Skin epidermis (tissue), 12 donors: ENCODE measurements around the gene TCFL5.

Experiments
- H3K27ac ChIP-seq, 21 experiments: fragments of 200-600 bp; sonication (generic) in 11 of 21; one replicate each; pipeline ENCODE4 v1.5.0; 2020; ENCODE audit warnings: mild to moderate bottlenecking in 3 of 21, inconsistent platforms in 2 of 21, moderate library complexity in 2 of 21
- H3K4me3 ChIP-seq, 7 experiments: fragments of 200-600 bp; sonication (generic) in 2 of 7; one replicate each; pipeline ENCODE4 v1.5.0; 2020; ENCODE audit warnings: inconsistent platforms in 2 of 7, mild to moderate bottlenecking in 2 of 7, moderate library complexity in 1 of 7

Gene TCFL5

DNA sequence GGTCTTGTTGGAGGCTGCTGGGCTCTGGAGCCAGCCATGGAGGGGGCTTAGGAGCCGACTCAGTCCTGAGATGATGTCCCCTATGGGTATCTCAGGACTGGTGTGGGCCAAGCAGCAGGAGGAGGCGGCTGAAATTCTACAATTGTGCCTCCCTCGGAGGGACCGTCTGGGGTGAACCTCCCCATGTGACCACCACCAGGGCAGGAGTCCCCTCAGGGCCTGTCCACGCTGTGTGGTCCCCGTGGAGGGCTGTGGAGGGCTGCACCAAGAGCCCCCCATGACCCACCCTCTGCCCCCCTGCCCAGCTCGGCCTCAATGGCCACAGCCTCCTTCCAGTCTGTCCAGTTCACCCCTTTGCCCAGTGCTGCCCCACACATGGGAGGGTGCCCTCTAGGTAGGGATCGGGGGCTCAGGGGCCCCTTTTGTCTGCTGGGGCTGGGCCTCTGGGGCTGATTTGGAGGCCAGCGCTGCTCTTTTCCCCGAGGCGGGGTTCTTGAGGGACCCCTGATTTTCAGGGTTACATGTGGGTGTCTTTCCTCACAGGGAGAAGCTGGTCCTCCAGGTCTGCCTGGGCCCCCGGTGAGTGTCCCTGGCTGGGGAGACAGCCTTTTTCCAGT is 43.5 kb downstream of the TCFL5 start:
- H3K27ac ChIP-seq, result no peak overlapping the region
- H3K4me3 ChIP-seq, result no peak overlapping the region

DNA sequence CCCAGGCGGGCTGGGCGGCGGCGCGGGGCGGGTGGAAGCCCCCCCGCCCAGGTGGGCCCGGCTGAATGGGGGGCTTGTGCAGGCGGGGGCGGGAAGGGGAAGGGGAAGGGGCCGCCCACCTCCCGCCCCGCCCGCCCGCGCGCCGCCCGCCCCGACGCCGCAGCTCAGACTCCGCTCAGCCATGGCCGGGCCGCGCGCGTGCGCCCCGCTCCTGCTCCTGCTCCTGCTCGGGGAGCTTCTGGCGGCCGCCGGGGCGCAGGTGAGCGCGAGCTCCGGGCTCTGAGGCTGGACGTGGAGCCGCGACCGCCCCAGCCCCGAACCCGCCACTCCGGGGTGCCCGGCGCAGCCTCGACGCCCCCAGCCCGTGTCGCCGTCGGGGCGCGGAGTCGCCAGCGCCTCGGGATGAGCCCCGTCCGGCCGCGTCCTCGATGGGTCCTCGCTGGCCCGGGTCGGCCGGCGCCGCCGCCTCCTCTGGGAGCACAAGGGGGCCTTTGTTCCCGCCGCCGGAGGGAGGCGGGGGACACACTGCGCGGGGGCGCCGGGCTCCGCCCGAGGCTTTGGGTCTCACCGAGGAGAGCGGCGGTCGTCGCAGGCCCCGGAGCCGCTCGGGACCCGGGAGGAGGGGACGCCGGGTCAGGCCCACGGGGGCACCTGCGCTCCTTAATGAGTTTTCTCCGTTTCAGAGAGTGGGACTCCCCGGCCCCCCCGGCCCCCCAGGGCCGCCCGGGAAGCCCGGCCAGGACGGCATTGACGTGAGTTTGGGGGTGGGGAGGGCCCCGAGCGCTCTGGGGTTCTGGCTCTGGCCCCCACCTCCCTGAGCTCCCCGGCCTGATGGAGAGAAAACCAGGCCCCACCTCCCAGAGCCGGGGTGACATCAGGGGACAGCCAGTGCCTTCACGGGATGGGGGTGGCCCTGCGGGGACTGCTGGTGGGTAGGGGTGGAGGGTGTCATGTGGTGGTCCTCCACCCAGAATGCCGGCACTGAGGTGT is 44.4 kb downstream of the TCFL5 start, which contains the start of gene COL9A3:
TSS of gene COL9A3 (plus strand) at position 167 of the 990 bp plus-strand sequence. CDS start at position 182, 15 bp downstream.
- Histone ChIP-seq H3K4me3 (peak within 1 kb of the TSS in 2 of 7 experiments; percentile 23 to 34), H3K27ac (peak within 1 kb of the TSS in 1 of 21 experiments; percentile 13)

DNA sequence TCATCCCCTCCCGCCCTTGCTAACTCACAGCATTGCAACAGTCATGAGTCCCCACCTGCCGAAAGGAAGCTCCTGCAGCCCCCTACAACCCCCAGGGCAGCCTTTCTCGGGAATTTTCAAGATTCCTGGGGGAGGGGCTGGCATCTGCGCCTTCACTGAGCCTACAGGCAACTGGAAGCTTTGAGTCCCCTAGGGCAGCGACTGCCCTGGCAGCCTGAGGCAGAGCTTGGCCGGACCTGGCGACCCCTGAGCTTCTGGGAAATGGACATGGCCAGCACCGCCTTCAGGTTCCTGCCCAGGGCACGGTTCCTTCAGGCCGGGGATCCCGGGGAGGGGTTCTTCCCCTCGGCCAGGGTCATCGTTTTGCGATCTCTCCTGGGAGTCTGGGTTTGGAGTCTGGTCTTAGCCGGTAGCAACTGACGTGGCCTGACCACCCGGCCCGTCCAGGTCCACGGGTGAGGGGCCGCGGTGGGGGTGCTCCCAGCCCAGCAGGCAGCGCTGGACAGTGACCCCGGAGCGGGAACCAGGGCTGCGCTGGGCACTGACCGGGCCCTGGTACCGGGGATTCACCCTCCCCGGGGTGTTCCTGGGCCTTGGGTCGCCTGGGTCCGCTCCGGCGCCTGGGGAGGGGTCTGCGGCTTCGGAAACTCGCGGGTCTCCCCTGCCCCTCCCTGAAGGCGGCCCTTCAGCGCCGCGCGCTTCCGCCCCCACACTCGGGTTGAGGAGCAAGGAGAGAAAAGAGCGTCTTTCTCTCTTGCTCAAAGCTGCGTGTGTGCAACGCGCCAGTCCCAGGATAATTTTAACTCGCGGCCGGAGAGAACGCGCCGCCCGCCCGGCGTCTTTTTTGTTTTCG is 45.4 kb downstream of the TCFL5 start:
- Histone ChIP-seq H3K27ac (peak overlapping the region in 1 of 21 experiments; percentile 13), H3K4me3 (peak overlapping the region in 2 of 7 experiments; percentile 23 to 34)

DNA sequence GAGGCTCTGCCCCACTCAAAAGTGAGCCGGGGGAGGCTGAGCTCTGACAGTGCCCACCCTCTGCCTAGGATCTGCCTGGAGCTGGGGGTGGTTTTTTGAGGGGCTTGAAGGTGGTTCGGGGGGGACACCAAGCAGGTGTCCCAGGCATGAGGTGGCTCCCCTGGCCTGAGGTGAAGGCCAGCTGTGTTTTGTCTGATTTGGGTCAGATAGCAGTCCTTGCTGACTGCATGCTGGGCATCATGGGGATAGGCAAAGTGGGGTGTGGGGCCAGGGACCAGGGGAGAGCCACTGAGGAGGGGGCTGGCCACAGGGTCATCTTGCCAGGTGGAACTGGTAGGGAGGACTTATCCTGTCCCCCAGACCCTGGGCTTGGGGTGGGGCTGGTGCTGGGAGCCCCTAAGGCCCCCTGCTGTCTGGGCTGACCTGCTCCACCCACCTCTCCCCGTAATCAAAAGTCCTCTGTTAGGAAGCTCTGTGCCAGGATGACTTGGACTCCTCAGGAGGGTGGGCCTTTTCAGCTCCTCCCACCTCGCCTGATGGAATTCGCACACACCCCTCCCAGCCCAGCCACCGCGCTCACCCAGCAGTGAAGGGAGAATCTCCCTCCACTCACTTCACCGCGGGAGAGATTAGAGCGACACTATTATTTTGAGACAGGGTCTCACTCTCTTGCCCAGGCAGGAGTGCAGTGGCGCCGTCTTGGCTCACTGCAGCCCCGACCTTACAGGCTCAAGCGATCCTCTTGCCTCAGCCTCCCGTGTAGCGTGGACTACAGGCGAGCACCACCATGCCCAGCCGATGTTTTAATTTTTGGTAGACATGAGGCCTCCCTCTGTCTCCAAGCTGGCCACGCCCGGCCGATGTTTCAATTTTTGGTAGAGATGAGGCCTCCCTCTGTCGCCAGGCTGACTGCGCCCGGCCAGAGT is 46.3 kb downstream of the TCFL5 start:
- Histone ChIP-seq H3K27ac (no peak overlapping the region), H3K4me3 (no peak overlapping the region)

DNA sequence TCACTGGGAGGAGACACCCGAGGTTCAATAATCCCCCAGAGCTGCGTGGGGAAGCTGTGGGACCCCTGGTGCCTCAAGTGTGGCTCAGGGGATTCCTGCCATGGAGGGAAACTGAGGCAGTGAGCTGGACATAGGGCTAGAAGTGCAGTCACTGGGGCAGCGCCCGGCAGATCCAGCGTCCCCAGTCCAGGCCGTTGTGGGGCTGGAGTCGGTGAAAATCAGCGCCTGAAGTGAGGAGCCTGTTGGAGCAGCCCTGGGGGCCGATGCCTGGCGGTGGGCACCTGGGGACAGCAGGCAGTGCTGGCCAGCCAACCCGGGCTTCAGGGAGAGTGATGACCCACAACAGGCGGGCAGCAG is 46.9 kb downstream of the TCFL5 start:
- Histone ChIP-seq H3K27ac (no peak overlapping the region), H3K4me3 (no peak overlapping the region)

DNA sequence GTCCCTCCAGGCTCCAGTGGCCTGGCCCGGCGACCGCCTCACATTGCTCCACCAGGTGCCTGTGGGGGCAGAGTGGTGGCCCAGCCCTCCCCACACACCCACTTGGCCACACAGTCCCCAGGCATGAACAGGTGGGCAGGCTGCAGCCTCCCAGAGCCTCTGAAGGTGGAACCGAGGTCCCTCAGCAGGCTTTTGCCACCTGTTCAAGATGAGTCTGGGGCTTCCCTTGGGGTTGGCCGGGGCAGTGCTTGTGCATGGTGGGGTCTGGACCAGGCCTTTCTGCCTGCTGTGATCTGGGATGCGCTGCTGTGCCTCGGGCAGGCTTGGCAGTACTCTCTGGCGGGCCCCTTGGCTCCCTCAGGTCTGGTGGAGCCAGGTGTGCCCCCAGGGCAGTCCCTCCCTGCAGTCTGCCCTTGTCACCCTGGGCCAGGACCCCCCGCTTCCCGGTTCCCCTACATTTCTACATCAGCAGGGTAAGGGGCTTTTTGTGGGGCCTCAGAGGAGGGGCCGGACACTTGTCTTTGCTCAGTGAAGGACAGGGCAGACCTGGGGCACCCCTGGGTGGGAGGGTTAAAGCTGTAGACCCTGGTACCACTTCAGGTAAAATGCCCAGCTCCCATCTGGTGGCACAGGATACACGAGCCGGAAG is 47.4 kb downstream of the TCFL5 start:
- Histone ChIP-seq H3K27ac (no peak overlapping the region), H3K4me3 (no peak overlapping the region)

DNA sequence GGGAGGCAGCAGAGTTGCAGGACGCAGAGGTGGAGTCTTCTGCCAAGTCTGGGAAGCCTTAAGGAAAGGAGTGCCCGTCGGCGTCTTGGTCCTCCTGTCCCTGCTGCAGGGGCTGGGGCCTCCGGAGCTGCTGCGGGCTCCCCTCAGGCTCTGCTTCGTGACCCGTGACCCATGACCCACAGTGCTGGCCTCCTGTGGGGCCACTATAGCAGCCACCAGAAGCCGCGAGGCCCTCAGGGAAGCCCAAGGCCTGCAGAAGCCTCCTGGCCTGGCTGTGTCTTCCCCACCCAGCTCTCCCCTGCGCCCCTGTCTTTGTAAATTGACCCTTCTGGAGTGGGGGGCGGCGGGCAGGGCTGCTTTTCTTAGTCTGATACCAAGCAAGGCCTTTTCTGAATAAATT is 48.0 kb downstream of the TCFL5 start:
- H3K27ac ChIP-seq, result no peak overlapping the region

DNA sequence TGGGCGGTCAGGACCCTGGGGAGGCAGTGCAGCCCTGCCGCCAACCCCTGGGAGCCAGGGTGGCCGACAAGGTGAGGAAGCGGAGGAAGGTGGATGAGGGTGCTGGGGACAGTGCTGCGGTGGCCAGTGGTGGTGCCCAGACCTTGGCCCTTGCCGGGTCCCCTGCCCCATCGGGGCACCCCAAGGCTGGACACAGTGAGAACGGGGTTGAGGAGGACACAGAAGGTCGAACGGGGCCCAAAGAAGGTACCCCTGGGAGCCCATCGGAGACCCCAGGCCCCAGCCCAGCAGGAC is 48.8 kb downstream of the TCFL5 start:
- Histone ChIP-seq H3K4me3 (no peak overlapping the region), H3K27ac (no peak overlapping the region)

More for the DNA sequence above, 48.0 kb downstream of the TCFL5 start:
- no peak overlapping the region for H3K4me3 ChIP-seq

DNA sequence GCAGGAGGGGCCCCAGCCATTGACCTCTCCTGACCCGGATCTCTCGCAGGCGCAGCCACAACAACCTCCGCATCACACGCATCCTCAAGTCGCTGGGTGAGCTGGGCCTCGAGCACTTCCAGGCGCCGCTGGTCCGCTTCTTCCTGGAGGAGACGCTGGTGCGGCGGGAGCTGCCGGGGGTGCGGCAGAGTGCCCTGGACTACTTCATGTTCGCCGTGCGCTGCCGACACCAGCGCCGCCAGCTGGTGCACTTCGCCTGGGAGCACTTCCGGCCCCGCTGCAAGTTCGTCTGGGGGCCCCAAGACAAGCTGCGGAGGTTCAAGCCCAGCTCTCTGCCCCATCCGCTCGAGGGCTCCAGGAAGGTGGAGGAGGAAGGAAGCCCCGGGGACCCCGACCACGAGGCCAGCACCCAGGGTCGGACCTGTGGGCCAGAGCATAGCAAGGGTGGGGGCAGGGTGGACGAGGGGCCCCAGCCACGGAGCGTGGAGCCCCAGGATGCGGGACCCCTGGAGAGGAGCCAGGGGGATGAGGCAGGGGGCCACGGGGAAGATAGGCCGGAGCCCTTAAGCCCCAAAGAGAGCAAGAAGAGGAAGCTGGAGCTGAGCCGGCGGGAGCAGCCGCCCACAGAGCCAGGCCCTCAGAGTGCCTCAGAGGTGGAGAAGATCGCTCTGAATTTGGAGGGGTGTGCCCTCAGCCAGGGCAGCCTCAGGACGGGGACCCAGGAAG is 49.3 kb downstream of the TCFL5 start:
- Histone ChIP-seq H3K27ac (no peak overlapping the region), H3K4me3 (no peak overlapping the region)

DNA sequence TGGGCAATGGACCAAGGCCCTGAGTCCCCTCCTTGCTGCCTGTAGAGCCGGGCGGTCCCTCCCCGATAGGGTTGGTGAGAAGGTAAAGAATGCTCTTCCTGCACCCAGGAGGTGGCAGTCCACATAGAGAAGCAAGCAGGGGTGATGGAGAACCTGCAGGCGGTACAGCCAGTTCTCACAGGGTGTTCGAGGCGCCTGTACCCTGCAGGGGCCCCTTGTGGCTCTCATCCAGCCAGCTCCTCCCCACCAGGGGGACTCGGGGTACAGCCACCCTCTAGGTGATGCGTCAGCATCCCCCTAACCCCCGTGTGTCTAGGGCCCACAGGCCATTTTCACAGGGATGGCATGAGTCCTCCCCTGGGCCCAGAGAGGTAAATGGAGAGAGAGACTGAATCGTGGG is 49.9 kb downstream of the TCFL5 start:
- Histone ChIP-seq H3K4me3 (no peak overlapping the region), H3K27ac (no peak overlapping the region)

DNA sequence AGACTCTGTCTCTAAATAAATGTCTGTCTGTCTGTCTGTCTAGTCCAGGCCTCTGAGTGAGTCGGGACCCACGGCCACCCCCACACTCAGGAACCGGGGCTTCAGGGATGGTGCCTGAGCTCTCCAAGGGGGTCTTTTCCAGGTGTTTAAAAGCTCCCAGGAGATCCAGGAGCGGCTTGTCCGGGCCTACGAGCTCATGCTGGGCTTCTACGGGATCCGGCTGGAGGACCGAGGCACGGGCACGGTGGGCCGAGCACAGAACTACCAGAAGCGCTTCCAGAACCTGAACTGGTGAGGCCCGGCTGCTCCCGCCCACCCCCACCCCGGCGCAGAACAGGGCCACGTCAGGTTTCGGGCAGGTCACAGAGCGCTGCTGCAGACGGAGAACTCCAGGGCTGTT is 50.3 kb downstream of the TCFL5 start:
- Histone ChIP-seq H3K4me3 (no peak overlapping the region), H3K27ac (no peak overlapping the region)

DNA sequence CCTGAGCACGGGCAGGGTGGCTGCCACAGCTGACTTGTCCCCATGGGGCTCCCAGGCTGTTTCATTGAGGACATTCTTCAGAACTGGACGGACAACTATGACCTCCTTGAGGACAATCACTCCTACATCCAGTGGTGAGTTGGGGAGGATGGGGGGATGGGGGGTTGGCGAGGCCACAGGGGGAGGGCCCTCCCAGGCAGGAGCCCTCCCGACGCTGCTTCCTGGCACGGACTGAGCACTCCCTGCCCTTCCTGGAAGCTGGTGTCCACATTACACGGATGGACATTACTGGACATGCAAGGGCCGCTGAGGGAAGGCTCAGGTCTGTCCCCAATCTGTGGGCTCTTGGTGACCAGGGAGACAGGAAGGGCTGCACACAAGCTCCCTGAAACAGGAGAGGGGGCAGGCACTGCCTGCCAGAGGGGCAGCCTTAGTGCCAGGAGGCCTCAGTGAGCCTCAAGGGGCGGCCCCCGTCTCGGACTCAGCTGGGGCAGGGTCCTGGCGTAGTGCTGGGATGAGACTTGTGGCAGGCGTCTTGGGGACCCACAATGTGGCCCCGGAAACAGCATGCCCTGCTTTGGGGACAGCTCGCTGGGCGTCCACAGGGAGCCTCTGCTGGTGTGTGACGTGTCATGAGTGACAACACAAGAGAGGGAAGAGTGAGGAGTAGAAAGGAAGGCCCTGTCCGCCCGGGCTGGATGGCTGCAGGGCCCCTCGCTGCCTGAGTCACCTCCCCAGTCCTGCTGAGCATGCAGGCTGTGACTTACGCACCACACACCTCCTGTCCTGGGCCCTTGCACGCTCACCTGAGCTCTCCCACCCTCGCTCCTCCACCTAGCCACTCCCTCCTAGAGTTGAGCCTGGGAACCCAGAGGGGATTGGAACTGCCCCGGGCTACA is 51.8 kb downstream of the TCFL5 start:
- no peak overlapping the region for H3K27ac ChIP-seq
- H3K4me3 ChIP-seq, result no peak overlapping the region

DNA sequence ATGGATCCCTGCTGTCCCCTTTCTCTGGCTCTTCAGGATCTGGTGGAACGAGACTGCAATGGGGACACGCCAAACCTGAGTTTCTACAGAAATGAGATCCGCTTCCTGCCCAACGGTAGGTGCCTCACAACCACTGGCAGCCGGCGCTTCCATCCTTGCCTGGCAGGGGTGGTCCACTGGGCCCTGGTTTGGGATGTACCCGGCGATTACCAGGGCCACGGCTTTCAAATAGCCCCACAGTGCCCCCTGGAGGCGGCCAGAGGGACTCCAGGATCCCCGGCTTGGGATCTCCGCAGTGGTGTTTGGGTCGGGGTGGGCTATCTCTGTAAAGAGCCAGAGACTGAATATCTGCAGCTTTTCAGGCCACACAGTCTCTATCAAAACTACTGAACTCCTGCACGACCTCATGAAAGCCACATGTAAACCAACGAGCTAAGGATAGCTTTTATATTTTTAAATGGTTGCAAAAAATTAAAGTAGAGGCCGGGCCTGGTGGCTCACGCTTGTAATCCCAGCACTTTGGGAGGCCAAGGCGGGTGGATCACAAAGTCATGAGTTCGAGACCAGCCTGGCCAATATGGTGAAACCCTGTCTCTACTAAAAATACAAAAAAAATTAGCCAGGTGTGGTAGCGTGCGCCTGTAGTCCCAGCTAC is 53.3 kb downstream of the TCFL5 start:
- H3K4me3 ChIP-seq, result no peak overlapping the region
- H3K27ac ChIP-seq, result peak overlapping the region in 1 of 21 experiments; percentile 12

DNA sequence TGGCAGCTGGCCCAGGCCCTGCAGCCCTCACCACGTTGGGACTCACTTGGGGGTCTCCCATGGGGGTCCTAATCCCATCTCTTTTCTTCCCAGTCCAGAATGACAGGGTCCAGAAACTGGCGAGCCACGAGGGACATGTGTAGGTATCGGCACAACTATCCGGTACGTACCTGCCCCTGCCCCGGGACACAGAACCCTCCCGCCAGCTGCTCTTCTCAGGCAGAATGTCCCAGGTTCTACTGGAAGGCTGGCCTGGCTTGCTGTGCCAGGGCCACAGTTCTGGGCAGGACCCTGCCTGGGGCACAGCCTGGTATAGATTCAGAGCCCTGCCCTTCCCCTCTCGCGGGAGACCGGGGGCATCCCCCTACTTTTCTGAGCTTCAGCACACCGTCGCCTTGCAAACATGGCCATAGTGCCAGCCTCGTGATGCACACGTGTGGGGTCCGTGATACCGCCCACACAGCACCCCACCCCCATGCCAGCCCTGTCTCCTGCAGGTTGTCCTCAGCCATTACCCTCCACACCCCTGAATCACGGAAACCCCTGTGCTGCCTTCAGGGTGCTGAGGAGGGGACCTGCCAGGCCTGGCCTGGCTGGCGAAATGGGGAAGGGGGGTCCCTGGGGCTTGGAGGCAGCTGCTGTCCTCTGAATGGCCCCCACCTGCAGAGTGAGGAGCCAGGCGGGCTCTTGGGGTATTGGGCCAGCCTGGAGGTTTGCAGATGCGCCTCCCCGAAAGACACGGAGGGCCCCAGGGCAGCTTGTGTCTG is 54.0 kb downstream of the TCFL5 start:
- H3K4me3 ChIP-seq, result no peak overlapping the region
- peak overlapping the region in 2 of 21 experiments; percentile 12 to 95 for H3K27ac ChIP-seq

DNA sequence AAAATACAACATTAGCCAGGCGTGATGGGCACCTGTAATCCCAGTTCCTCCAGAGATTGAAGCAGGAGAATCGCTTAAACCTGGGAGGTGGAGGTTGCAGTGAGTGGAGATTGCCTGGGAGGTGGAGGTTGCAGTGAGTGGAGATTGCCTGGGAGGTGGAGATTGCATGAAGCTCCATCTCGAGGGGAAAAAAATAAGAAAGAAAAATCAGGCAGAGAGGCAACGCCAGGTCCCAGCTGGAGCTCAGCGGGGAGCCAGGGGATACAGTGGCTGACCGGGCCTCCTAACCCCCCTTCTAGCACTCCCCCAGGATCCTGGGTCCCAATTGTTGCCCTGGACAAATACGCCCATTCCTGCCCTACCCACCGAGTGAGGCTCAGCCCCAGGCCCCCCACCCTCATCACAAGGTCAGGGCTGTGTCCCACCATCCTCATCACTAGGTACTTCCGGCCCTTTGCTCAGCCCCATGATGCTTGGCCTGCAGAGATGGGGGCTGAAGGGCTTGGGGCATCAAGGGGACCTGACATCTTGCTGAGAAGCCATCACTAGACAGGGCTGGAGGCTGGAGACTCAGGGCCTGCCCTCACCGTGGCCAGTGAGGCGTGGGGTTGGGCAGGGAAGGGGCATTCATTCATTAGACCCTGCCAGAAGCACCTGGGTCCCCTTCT is 55.1 kb downstream of the TCFL5 start:
- peak overlapping the region in 4 of 7 experiments; percentile 74 to 99 (median 92) for H3K4me3 ChIP-seq

More for the DNA sequence above, 55.1 kb downstream of the TCFL5 start:
- peak overlapping the region in 8 of 21 experiments; percentile 31 to 98 (median 90) for H3K27ac ChIP-seq
